NCI-H2171 treated with DMSO at 0.1 percent for 48 hours (cell line): Measurements from ENCODE around the gene OR2T33.
"Not testable (repeated sequence)": the region's sequence is repeated elsewhere in the genome, so short reads cannot be mapped to it uniquely, and the experiment has no call there.

ENCODE experiments used
- DNase-seq: peaks from one replicate; lab custom pipeline; 2025; lab: John Stamatoyannopoulos, UW

The OR2T33 gene

GRCh38 chr1:248277876-248278275, at the start of gene OR2T33:
Gene OR2T33, minus strand, starts transcription at chr1:248277976. Its CDS starts 4,162 bp downstream, at chr1:248273814.
- DNase-seq = no peak

GRCh38 chr1:248324468-248324867, 46.7 kb upstream of the OR2T33 start, which contains the start of gene OR2M7:
Gene OR2M7, minus strand, starts transcription at chr1:248324568. Its CDS starts 0 bp downstream, at chr1:248324568.
- no peak for DNase-seq

- DNase-seq = no peak
These were observed 39.0 kb upstream of the OR2T33 start for GRCh38 chr1:248316796-248317195.

- DNase-seq = not testable (repeated sequence)
These were observed 29.0 kb upstream of the OR2T33 start for GRCh38 chr1:248306740-248307139.

GRCh38 chr1:248306103-248306502, 28.3 kb upstream of the OR2T33 start:
- DNase-seq = no peak

GRCh38 chr1:248305672-248306071, 27.9 kb upstream of the OR2T33 start:
- DNase-seq = not testable (repeated sequence)

GRCh38 chr1:248303324-248303723, 25.5 kb upstream of the OR2T33 start, which contains the start of gene OR2T12:
Gene OR2T12, minus strand, starts transcription at chr1:248303424. Its CDS starts 7,846 bp downstream, at chr1:248295578.
- DNase-seq = no peak

- DNase-seq = no peak
These were observed 10.6 kb upstream of the OR2T33 start for GRCh38 chr1:248288391-248288790.

GRCh38 chr1:248273225-248273624, 4.6 kb downstream of the OR2T33 start:
- not testable (repeated sequence) for DNase-seq

GRCh38 chr1:248268178-248268577, 9.6 kb downstream of the OR2T33 start:
- DNase-seq = no peak

- not testable (repeated sequence) for DNase-seq
These were observed 18.5 kb downstream of the OR2T33 start for GRCh38 chr1:248259309-248259708.

- peak; percentile 49 for DNase-seq
These were observed 34.6 kb downstream of the OR2T33 start for GRCh38 chr1:248243204-248243603.

- DNase-seq = no peak
These were observed 38.3 kb downstream of the OR2T33 start for GRCh38 chr1:248239478-248239877.

GRCh38 chr1:248231117-248231516, 46.7 kb downstream of the OR2T33 start, which contains the start of gene OR2M4:
Gene OR2M4, plus strand, starts transcription at chr1:248231417. Its CDS starts 7,512 bp downstream, at chr1:248238929.
- no peak for DNase-seq

- no peak for DNase-seq
These were observed 48.3 kb downstream of the OR2T33 start for GRCh38 chr1:248229360-248229908.

GRCh38 chr1:248225537-248225936, 52.2 kb downstream of the OR2T33 start:
- DNase-seq = no peak
